ENCODE measurements around the gene C2CD2.

DNA sequence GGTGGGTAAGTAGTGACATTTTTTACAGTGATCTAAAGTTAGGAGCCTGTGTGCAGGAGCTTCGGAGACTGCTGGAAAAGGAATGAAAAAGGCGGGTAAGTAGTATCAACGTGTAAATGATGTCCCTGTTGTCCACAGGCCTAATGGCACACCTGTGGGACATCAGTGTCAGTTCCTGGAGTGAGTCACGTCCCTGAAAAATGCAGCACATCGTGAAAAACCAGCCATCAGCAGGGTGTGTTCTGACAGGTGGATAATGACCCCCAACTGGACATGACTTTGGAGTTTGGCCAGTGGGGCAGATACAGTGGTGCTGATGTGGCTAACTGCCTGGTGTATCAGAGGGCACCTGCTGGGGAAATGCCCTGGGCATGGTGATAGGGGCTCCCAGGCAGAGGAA, 62.7 kb downstream of the C2CD2 start:
- TF ChIP-seq, protein P1, sequence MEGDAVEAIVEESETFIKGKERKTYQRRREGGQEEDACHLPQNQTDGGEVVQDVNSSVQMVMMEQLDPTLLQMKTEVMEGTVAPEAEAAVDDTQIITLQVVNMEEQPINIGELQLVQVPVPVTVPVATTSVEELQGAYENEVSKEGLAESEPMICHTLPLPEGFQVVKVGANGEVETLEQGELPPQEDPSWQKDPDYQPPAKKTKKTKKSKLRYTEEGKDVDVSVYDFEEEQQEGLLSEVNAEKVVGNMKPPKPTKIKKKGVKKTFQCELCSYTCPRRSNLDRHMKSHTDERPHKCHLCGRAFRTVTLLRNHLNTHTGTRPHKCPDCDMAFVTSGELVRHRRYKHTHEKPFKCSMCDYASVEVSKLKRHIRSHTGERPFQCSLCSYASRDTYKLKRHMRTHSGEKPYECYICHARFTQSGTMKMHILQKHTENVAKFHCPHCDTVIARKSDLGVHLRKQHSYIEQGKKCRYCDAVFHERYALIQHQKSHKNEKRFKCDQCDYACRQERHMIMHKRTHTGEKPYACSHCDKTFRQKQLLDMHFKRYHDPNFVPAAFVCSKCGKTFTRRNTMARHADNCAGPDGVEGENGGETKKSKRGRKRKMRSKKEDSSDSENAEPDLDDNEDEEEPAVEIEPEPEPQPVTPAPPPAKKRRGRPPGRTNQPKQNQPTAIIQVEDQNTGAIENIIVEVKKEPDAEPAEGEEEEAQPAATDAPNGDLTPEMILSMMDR (IDR thresholded peaks at IDR 0.05): no peak
- TF ChIP-seq POLR2A (IDR thresholded peaks at IDR 0.05): no peak
- no peak for TF ChIP-seq POLR2AphosphoS5 (IDR thresholded peaks at IDR 0.05)

All from breast epithelium (tissue), 3 donors.